Uterus (tissue), 4 donors: ENCODE data around the gene SLK. TPM values are rescaled to one million over a fixed set of nuclear protein-coding genes. Genes with fewer than 3 reads are reported as not detected.

Experiments
- DNase-seq, 2 donors: peaks; one replicate each; pipeline ENCODE4 v3.0.0-alpha.2; 2019 to 2020
- H3K27ac ChIP-seq, 2 donors: fragments of 200-600 bp; sonication (generic); 1 replicate in 1 of 2; 2 replicates in 1 of 2; pipeline ENCODE4 v1.5.1; 2016 to 2018
- H3K27me3 ChIP-seq, 2 donors: fragments of 200-600 bp; sonication (generic); one replicate each; pipeline ENCODE4 v1.5.1; 2018 to 2019; ENCODE audit warnings: control low read depth in 1 of 2
- H3K36me3 ChIP-seq, 2 donors: fragments of 200-600 bp; sonication (generic); one replicate each; pipeline ENCODE4 v1.5.1; 2019; ENCODE audit warnings: control low read depth in 1 of 2
- H3K4me1 ChIP-seq, 2 donors: fragments of 200-600 bp; sonication (generic); one replicate each; pipeline ENCODE4 v1.5.1; 2018 to 2019; ENCODE audit warnings: control low read depth in 1 of 2
- H3K4me3 ChIP-seq, 2 donors: fragments of 200-600 bp; sonication (generic); 1 replicate in 1 of 2; 2 replicates in 1 of 2; pipeline ENCODE4 v1.5.1; 2018 to 2019; ENCODE audit warnings: mild to moderate bottlenecking in 1 of 2
- H3K9me3 ChIP-seq, 2 donors: fragments of 200-600 bp; sonication (generic); one replicate each; pipeline ENCODE4 v1.5.1; 2019; ENCODE audit warnings: control low read depth in 1 of 2
- CTCF ChIP-seq, 4 experiments: fragments of 200-600 bp in 2 of 4; fragments of 450-650 bp in 2 of 4; sonication (generic) in 2 of 4; IDR thresholded peaks; one replicate each; pipeline ENCODE4 v1.5.1; 2016 to 2019; ENCODE audit warnings: antibody characterized with exemption in 4 of 4, mild to moderate bottlenecking in 2 of 4, moderate library complexity in 1 of 4
- POLR2A ChIP-seq, 2 donors: fragments of 450-650 bp; IDR thresholded peaks; one replicate each; pipeline ENCODE4 v1.6.1; 2016; ENCODE audit warnings: antibody characterized with exemption in 2 of 2, mild to moderate bottlenecking in 1 of 2, moderate library complexity in 1 of 2
- intact Hi-C: fragments of 100-400 bp; cut with DNase I; formaldehyde crosslinking; loops from one replicate; pipeline ENCODE4 v1.15.1; 2023; ENCODE audit warnings: low total_unique reads
- total RNA-seq, 4 donors: library from RNA; depleted of rRNA in 3 of 4; stranded (reverse); fragments of >200 nt in 3 of 4; gene quantifications; one replicate each; pipeline versions ENCODE4 v1.1.0 to v1.2.4, GENCODE V29; 2014 to 2023
- donor health status: DM: yes; HTN: yes; CAD: no.

The SLK gene
- total RNA-seq, 4 donors from 2014 or later: 30.9 to 78.7 (median 52.1) TPM

- Histone ChIP-seq H3K4me3 (peak overlapping the region; percentile 62 to 99), H3K27ac (peak overlapping the region in 1 of 2 donors; percentile 93), H3K4me1 (peaks cover 4 to 5% of the 10 kb centered on the region in 2 donors), H3K36me3 (no peaks in the 10 kb centered on the region), H3K9me3 (no peaks in the 10 kb centered on the region), H3K27me3 (no peaks in the 10 kb centered on the region)
- TF ChIP-seq CTCF (IDR thresholded peaks at IDR 0.05) (no peak), POLR2A (IDR thresholded peaks at IDR 0.05) (no peak)
- intact Hi-C loops: no loop called here
- no peak for DNase-seq
These were observed 3.1 kb downstream of the SLK start for GRCh38 chr10:103969857-103970627.

DNA sequence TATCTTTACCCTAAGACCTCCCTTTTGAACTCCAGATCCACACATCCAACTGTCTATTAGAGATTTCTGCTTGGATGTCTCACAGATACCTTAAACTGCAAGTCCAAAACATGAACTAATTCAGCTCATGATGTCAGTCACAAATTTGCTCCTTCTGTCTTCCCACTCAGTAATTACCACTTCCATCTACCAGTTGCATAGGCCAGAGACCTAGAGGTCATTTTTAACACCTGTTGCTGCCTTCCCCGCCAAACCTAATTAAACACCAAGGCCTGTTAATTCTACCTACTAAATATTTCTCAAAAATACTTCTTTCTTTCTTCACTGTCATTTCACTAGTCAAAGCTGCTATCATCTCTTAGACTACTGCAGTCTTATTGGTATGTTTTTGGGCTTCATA, 8.2 kb downstream of the SLK start:
- Histone ChIP-seq H3K4me1 (peaks cover 4 to 5% of the 10 kb centered on the region in 2 donors), H3K27me3 (no peaks in the 10 kb centered on the region), H3K4me3 (no peak overlapping the region), H3K36me3 (no peaks in the 10 kb centered on the region), H3K27ac (no peak overlapping the region), H3K9me3 (no peaks in the 10 kb centered on the region)
- TF ChIP-seq CTCF (IDR thresholded peaks at IDR 0.05): no peak
- intact Hi-C loops: no loop called here
- DNase-seq: no peak

DNA sequence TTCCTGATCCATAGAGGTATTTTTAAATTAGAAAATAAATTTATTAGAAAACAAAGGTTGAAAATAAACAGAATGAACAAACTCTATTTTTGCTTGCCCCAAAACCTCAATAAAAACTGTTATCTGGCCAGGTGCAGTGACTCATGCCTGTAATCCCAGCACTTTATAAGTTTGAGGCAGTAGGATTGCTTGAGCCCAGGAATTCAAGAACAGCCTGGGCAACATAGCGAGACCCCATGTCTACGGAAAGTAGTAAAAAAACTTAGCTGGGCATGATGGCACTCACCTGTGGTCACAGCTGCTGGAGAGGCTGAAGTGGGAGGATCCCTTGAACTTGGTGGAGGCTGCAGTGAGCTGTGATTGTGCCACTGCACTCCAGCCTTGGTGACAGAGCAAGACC, 10.3 kb downstream of the SLK start:
- H3K27ac ChIP-seq: no peak overlapping the region
- no peaks in the 10 kb centered on the region for H3K36me3 ChIP-seq
- no peaks in the 10 kb centered on the region for H3K9me3 ChIP-seq
- no peaks in the 10 kb centered on the region for H3K27me3 ChIP-seq
- no peaks in the 10 kb centered on the region for H3K4me1 ChIP-seq
- intact Hi-C loops: no loop called here
- no peak for TF ChIP-seq CTCF (IDR thresholded peaks at IDR 0.05)
- TF ChIP-seq POLR2A (IDR thresholded peaks at IDR 0.05): no peak
- DNase-seq: no peak
- no peak overlapping the region for H3K4me3 ChIP-seq

GRCh38 chr10:103979530-103979929, 12.6 kb downstream of the SLK start:
- no peak for DNase-seq
- Histone ChIP-seq H3K36me3 (no peaks in the 10 kb centered on the region), H3K27ac (no peak overlapping the region), H3K4me3 (no peak overlapping the region), H3K27me3 (no peaks in the 10 kb centered on the region), H3K4me1 (no peaks in the 10 kb centered on the region), H3K9me3 (no peaks in the 10 kb centered on the region)
- intact Hi-C loops: no loop called here
- TF ChIP-seq CTCF (IDR thresholded peaks at IDR 0.05) (no peak), POLR2A (IDR thresholded peaks at IDR 0.05) (no peak)

DNA sequence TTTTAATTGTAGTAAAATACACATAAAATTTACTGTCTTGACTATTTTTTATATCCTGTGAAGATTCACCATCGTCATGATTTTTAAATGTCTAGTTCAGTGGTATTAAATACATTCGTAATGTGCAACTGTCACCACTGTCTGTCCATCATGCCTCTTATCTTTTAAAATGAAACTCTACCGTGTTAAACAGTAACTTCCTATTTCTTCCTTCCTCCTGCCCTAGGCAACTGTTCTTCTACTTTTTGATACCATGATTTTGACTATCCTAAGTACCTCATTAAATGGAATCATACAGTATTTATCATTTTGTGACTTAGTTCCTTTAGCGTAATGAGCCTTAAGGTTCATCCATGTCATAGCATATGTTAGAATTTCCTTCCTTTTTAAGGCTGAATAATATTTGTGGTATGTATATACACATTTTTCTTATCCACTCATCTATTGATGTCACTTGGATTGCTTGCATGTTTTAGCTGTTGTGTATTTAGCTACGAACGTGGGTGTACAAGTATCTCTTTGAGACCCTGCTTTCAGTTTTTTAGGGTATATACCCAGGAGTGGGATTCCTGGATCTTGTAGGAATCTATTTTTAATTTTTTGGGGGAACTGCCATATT, 13.5 kb downstream of the SLK start:
- DNase-seq: no peak
- Histone ChIP-seq H3K9me3 (no peaks in the 10 kb centered on the region), H3K36me3 (no peaks in the 10 kb centered on the region), H3K27ac (no peak overlapping the region), H3K27me3 (no peaks in the 10 kb centered on the region), H3K4me3 (no peak overlapping the region), H3K4me1 (no peaks in the 10 kb centered on the region)
- TF ChIP-seq POLR2A (IDR thresholded peaks at IDR 0.05): no peak
- TF ChIP-seq CTCF (IDR thresholded peaks at IDR 0.05): no peak
- intact Hi-C loops: no loop called here
